Measurements from ENCODE around the gene CLDN14.

DNA sequence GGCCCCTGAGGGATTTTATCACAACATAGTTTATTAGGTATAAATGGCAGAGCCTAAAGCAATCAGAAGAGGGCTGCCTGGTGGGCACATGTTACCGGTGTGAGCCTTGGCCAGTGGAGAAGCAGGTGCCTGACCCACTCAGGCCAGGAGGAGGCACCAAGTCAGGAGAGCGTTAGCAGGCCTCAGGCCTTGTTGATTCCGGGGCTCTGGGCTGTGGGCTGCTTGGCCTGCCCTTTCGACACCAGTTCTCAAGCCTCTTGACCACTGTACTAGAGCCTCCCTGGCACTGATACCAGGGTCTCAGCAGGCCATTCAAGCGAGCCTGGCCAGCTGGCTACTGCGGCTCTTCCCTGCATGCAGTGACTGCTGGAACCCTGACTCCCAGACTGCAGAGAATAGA lies 20.8 kb downstream of the CLDN14 start:
- TF ChIP-seq, protein P1, sequence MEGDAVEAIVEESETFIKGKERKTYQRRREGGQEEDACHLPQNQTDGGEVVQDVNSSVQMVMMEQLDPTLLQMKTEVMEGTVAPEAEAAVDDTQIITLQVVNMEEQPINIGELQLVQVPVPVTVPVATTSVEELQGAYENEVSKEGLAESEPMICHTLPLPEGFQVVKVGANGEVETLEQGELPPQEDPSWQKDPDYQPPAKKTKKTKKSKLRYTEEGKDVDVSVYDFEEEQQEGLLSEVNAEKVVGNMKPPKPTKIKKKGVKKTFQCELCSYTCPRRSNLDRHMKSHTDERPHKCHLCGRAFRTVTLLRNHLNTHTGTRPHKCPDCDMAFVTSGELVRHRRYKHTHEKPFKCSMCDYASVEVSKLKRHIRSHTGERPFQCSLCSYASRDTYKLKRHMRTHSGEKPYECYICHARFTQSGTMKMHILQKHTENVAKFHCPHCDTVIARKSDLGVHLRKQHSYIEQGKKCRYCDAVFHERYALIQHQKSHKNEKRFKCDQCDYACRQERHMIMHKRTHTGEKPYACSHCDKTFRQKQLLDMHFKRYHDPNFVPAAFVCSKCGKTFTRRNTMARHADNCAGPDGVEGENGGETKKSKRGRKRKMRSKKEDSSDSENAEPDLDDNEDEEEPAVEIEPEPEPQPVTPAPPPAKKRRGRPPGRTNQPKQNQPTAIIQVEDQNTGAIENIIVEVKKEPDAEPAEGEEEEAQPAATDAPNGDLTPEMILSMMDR (IDR thresholded peaks at IDR 0.05; ENCODE audit: low read length) = no peak
- TF ChIP-seq EZH2 (optimal IDR thresholded peaks at IDR 0.05; ENCODE audit: low read depth, low read length) = no peak
- no peak for TF ChIP-seq EZH2phosphoT487 (IDR thresholded peaks at IDR 0.05; ENCODE audit: low read length)
